Measurements from ENCODE around the gene CCDC178.

DNA sequence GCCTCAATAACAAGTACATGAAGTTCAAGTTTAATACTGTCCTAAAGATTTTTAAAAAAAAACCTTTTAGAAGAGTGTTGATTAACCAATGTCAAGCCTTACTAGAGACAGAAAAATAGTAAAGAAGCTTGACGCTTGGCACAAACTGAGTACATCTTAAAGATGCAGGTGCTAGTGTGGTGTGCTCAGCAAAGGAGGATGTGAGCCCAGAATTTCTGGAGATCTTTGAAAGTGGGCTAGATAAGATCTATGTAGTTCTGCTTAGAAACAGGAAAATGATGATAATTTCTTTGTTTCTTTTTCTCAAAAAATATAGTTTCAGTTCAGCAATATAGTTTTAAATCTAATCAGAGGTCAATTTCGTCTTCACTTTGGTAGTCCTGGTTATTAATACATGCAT lies 549.4 kb downstream of the CCDC178 start:
- no peak for TF ChIP-seq EZH2 (IDR thresholded peaks at IDR 0.05; ENCODE audit: borderline replicate concordance, low read depth, low read length, severe bottlenecking)
- TF ChIP-seq, protein P1, sequence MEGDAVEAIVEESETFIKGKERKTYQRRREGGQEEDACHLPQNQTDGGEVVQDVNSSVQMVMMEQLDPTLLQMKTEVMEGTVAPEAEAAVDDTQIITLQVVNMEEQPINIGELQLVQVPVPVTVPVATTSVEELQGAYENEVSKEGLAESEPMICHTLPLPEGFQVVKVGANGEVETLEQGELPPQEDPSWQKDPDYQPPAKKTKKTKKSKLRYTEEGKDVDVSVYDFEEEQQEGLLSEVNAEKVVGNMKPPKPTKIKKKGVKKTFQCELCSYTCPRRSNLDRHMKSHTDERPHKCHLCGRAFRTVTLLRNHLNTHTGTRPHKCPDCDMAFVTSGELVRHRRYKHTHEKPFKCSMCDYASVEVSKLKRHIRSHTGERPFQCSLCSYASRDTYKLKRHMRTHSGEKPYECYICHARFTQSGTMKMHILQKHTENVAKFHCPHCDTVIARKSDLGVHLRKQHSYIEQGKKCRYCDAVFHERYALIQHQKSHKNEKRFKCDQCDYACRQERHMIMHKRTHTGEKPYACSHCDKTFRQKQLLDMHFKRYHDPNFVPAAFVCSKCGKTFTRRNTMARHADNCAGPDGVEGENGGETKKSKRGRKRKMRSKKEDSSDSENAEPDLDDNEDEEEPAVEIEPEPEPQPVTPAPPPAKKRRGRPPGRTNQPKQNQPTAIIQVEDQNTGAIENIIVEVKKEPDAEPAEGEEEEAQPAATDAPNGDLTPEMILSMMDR (IDR thresholded peaks at IDR 0.05; ENCODE audit: extremely low read depth in 1 of 2, insufficient read depth in 1 of 2, low read depth in 1 of 2, low read length in 2 of 2), result no peak
- no peak for TF ChIP-seq POLR2A (IDR thresholded peaks at IDR 0.05; ENCODE audit: low read depth, low read length)
